HG02970 (cell line): ENCODE data around the gene RHOBTB1.
"Not testable (repeated sequence)": the region's sequence is repeated elsewhere in the genome, so short reads cannot be mapped to it uniquely, and the experiment has no call there.

Experiments
- ATAC-seq: cut with Tn5 transposase; IDR thresholded peaks from one replicate; pipeline ENCODE4 v1.9.1; 2021; ENCODE audit warnings: mild to moderate bottlenecking, moderate library complexity, moderate number of reproducible peaks; ENCODE audit not compliant: unreplicated experiment, low FRiP score

Gene RHOBTB1

GRCh38 chr10:60871215-60871614 is 72.8 kb downstream of the RHOBTB1 start:
- ATAC-seq: no peak

GRCh38 chr10:60870803-60871202 is 73.2 kb downstream of the RHOBTB1 start:
- ATAC-seq: no peak

GRCh38 chr10:60870416-60870728 is 73.6 kb downstream of the RHOBTB1 start:
- ATAC-seq: no peak

- ATAC-seq: no peak
Measured at GRCh38 chr10:60869652-60870415, 74.2 kb downstream of the RHOBTB1 start.

GRCh38 chr10:60868946-60869345 is 75.0 kb downstream of the RHOBTB1 start:
- no peak for ATAC-seq

- no peak for ATAC-seq
Measured at GRCh38 chr10:60865198-60865783, 78.7 kb downstream of the RHOBTB1 start.

- ATAC-seq: no peak
Measured at GRCh38 chr10:60863796-60864195, 80.2 kb downstream of the RHOBTB1 start.

GRCh38 chr10:60862517-60862916 is 81.5 kb downstream of the RHOBTB1 start:
- no peak for ATAC-seq

- no peak for ATAC-seq
Measured at GRCh38 chr10:60856405-60856804, 87.6 kb downstream of the RHOBTB1 start.

- no peak for ATAC-seq
Measured at GRCh38 chr10:60853637-60854036, 90.3 kb downstream of the RHOBTB1 start.

GRCh38 chr10:60853107-60853506 is 90.9 kb downstream of the RHOBTB1 start:
- ATAC-seq: no peak

- no peak for ATAC-seq
Measured at GRCh38 chr10:60849740-60850139, 94.2 kb downstream of the RHOBTB1 start.

- no peak for ATAC-seq
Measured at GRCh38 chr10:60849217-60849616, 94.8 kb downstream of the RHOBTB1 start.

GRCh38 chr10:60848680-60849079 is 95.3 kb downstream of the RHOBTB1 start:
- no peak for ATAC-seq

- no peak for ATAC-seq
Measured at GRCh38 chr10:60848126-60848525, 95.9 kb downstream of the RHOBTB1 start.

GRCh38 chr10:60846173-60846572 is 97.8 kb downstream of the RHOBTB1 start:
- ATAC-seq: no peak

- ATAC-seq: no peak
Measured at GRCh38 chr10:60845038-60845437, 98.9 kb downstream of the RHOBTB1 start.

- ATAC-seq: no peak
Measured at GRCh38 chr10:60842694-60843093, 101.3 kb downstream of the RHOBTB1 start.

GRCh38 chr10:60841227-60841626 is 102.8 kb downstream of the RHOBTB1 start:
- ATAC-seq: not testable (repeated sequence)

GRCh38 chr10:60835049-60835448 is 108.9 kb downstream of the RHOBTB1 start:
- no peak for ATAC-seq

GRCh38 chr10:60834401-60834800 is 109.6 kb downstream of the RHOBTB1 start:
- ATAC-seq: no peak

- not testable (repeated sequence) for ATAC-seq
Measured at GRCh38 chr10:60832136-60832535, 111.8 kb downstream of the RHOBTB1 start.
